Raji (cell line): ENCODE results near the gene LAMTOR5.

Experiments
- POLR2A ChIP-seq: IDR thresholded peaks from 2 replicates; pipeline ENCODE4 v1.6.1; 2011; ENCODE audit warnings: low read depth, low read length, control low read depth; ENCODE audit not compliant: insufficient read depth

The LAMTOR5 gene

GRCh38 chr1:110394493-110394820 lies 13.0 kb downstream of the LAMTOR5 start:
- no peak for TF ChIP-seq POLR2A

GRCh38 chr1:110393691-110394492 lies 13.6 kb downstream of the LAMTOR5 start:
- no peak for TF ChIP-seq POLR2A

DNA sequence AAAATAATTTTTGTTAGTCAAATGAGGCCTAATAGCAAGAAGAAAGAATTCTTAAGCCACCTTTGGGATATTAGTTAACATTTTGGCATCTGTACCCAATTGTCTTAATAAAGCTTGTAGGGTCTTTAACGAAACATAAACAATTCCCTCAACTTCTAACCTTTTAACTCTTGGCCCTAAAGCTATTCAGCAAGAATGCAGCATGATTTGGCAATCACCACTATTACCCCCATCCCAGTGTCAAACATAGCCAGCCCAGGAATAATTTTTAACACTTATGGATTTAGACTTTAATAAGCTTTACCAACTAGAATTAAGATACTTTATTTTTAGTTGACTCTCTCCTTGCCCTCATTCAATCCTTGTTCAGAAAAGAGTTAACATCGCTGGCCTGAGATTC lies 14.2 kb downstream of the LAMTOR5 start:
- no peak for TF ChIP-seq POLR2A

DNA sequence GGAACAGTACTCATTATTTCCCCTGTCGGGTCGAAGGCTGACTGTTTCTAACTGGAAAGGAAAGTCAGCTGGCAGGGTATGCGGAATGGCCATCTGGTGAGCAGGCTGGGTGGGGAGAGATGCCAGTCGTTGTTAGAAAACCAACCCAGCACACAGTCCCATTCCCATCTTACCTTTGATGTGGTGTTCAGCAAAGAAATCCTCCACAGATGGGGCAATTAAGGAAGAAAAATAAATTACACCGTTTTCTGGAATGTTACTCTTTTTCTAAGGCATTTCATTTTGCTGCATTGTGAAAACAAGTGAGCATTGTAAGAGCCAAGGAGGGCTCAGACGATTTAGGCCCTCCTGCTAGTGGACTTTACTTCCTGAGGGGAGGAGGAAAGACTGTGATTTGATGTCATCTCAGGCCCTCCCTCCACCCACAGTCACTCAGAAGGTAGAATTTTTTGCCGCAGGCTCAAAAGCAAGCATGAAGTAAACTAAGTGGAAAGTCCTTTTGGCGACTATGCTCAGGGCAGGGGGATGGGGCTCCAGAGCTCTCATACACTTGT lies 16.7 kb downstream of the LAMTOR5 start, which contains the start of gene SLC16A4:
TSS of gene SLC16A4 (minus strand) at position 335 of the 554 bp plus-strand sequence. CDS start 1,703 bp downstream, outside the sequence.
- no peak for TF ChIP-seq POLR2A

- no peak for TF ChIP-seq POLR2A
Measured at GRCh38 chr1:110390096-110390495, 17.4 kb downstream of the LAMTOR5 start.

DNA sequence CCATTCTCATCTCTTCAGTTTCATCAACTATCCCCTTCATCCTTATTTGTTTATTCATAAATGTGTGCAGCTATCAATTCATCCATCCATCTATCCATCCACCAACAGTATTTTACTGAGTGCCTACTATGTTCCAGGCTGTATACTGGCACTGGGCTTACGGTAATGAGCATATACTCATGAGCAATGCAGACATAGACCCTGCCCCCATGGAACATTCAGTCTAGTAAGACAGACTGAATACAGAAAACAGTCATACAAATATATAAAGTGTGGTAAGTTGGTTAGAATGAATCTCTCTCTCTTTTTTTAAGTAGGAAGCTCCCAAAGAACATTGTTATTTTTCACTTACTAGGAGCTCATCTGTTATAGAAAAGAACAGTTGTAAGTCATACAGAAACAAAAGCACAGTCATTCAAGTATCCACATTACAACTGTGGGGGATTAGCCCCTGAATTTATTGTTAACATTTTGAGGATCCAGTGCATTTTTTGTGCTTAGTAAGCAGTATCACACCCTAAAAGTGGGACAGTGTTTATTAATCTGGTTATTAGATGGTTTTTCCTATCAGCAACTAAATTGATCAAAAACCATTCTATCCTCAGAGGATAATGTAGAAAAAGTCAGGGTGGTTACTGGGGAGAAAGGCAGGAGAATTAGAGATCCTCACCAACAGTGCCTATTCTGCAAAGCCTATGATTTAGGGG lies 20.3 kb downstream of the LAMTOR5 start:
- no peak for TF ChIP-seq POLR2A

GRCh38 chr1:110385369-110385768 lies 22.1 kb downstream of the LAMTOR5 start:
- TF ChIP-seq POLR2A, result no peak

DNA sequence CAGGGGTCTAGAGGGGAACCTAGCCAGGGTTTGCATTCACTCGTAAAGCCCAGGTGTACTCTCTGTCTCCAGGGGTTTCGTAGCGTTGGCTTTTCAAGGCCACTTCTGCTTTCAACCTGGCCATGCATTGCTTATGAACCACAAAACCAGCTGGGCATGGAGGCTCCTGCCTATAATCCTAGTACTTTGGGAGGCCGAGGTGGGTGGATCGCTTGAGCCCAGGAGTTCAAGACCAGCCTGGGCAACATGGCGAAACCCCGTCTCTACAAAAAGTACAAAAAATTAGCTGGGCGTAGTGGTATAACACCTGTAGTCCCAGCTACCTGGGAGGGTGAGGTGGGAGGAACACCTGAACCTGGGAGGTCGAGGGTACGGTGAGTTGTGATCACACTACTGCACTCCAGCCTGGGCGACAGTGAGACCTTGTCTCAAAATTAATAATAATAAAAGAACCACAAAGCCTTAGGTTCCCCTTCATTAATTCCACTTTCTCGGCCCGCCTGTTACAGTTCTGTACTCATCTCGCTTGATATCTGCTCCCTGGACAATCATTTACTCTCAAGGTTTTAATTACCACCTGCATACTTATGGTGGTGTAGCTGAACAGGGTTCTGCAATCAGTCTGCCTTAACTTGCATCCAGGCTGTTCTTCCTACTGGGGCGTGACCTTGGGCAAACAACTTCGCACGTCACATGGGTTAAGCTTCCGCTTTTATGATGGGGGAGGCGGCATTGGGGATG lies 22.7 kb downstream of the LAMTOR5 start:
- peak; percentile 37; the same call in 1 of the 2 replicates for TF ChIP-seq POLR2A

GRCh38 chr1:110383251-110383990 lies 24.1 kb downstream of the LAMTOR5 start:
- TF ChIP-seq POLR2A, result no peak

DNA sequence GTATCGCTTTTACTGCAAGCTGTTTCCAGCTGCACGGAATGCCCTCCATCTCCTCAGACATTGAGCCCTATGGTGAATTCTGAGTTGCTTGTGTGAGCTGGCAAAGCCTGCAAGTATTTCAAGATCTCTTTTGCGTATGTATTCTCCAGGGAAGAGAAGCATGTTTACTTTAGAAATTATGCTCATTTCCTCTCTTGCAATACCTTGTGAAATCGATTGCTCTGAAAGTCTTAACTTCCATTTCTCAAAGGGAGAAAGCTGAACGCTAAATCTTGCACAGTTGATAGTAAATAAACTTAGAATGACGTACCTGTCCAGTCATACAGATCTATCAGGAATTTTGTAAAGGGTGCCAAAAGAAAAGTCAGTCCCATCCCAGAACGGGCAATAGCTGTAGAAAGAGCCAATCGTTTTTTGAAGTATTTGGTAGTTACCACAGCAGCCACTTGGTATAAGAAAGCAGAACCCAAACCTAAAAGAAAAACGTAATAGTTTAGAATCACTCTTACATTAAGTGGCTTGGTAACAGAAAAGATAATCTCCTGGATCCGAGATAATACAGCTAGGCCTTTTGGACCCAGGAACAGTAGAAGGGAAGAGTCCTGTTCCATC lies 26.7 kb downstream of the LAMTOR5 start:
- no peak for TF ChIP-seq POLR2A

DNA sequence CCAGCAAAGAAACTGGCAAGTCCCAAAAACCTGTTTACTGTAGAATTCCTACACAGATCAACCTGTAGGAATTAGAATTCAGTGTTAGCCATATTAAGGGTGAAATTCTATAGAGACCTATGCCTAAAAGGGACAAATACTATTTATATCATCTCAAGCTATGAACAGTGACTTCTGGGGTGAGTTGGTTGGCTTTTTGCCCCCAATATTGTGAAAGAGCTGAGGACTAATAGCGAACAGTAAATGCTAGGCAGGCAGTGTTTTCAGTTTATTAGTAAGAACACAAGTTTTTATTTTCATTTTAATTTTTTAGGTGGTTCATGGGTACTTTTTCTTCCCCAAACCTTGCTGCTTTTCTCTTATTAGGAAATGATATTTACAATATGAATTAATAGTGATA lies 32.0 kb downstream of the LAMTOR5 start:
- no peak for TF ChIP-seq POLR2A

GRCh38 chr1:110370827-110371226 lies 36.7 kb downstream of the LAMTOR5 start:
- TF ChIP-seq POLR2A, result no peak

DNA sequence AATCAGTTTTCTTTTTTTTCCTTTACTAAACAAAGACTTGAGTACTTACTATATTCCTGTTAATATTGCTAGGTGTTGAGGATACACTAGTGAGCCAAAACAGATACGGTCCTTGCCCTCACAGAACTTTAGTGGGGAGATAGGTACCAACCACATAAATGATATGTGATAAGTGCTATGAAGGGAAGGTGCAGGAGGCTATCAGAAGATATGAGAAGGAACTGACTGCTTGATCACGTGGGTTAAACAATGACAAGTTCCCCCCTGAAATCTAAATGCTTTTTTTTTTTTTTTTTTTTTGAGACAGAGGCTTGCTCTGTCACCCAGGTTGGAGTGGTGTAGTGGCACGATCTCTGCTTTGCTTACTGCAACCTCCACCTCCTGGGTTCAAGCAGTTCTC lies 43.3 kb downstream of the LAMTOR5 start:
- no peak for TF ChIP-seq POLR2A

- no peak for TF ChIP-seq POLR2A
Measured at GRCh38 chr1:110361856-110362255, 45.6 kb downstream of the LAMTOR5 start.
